H9 (cell line): ENCODE measurements around the gene ITM2B. TPM values are rescaled to one million over a fixed set of nuclear protein-coding genes. Genes with fewer than 3 reads are reported as not detected.
"Not testable (repeated sequence)": the region's sequence is repeated elsewhere in the genome, so short reads cannot be mapped to it uniquely, and the experiment has no call there.

Experiments used
- DNase-seq: peaks from one replicate; pipeline ENCODE4 v3.0.0-alpha.2; 2017
- H2AFZ ChIP-seq: one replicate; pipeline ENCODE4 v1.6.1; 2013; ENCODE audit warnings: mild to moderate bottlenecking, low read length, control low read depth, moderate library complexity
- H2AK5ac ChIP-seq: 2 replicates; pipeline ENCODE4 v1.6.1; 2013; ENCODE audit warnings: low read length, control low read depth, mixed read lengths; ENCODE audit not compliant: insufficient read length
- H2BK120ac ChIP-seq: one replicate; pipeline ENCODE4 v1.6.1; 2013; ENCODE audit warnings: low read depth, mild to moderate bottlenecking, low read length, control low read depth, inconsistent platforms; ENCODE audit not compliant: poor library complexity, severe bottlenecking
- H2BK12ac ChIP-seq: 2 replicates; pipeline ENCODE4 v1.6.1; 2013; ENCODE audit warnings: low read length, control low read depth, mixed read lengths, low read depth; ENCODE audit not compliant: insufficient read length
- H2BK15ac ChIP-seq: 2 replicates; pipeline ENCODE4 v1.6.1; 2013; ENCODE audit warnings: low read depth, low read length, control low read depth
- H2BK20ac ChIP-seq: one replicate; pipeline ENCODE4 v1.6.1; 2013; ENCODE audit warnings: low read depth, mild to moderate bottlenecking, low read length, control low read depth, inconsistent platforms; ENCODE audit not compliant: poor library complexity, severe bottlenecking
- H2BK5ac ChIP-seq: 2 replicates; pipeline ENCODE4 v1.6.1; 2013; ENCODE audit warnings: low read length, control low read depth, mixed read lengths; ENCODE audit not compliant: insufficient read length
- H3K14ac ChIP-seq: 2 replicates; pipeline ENCODE4 v1.6.1; 2013; ENCODE audit warnings: low read length, control low read depth; ENCODE audit not compliant: insufficient read depth
- H3K18ac ChIP-seq: 2 replicates; pipeline ENCODE4 v1.6.1; 2013; ENCODE audit warnings: low read depth, mild to moderate bottlenecking, mixed read lengths, low read length, control low read depth; ENCODE audit not compliant: insufficient read length
- H3K23ac ChIP-seq: 2 replicates; pipeline ENCODE4 v1.6.1; 2013; ENCODE audit warnings: low read length, control low read depth, mixed read lengths, low read depth; ENCODE audit not compliant: insufficient read length
- H3K23me2 ChIP-seq: 2 replicates; pipeline ENCODE4 v1.6.1; 2013; ENCODE audit warnings: low read depth, mild to moderate bottlenecking, mixed read lengths, low read length, control low read depth; ENCODE audit not compliant: insufficient read length, poor library complexity, severe bottlenecking
- H3K27ac ChIP-seq: 2 replicates; pipeline ENCODE4 v1.5.1; 2013; ENCODE audit warnings: low read length, control low read depth, mixed read lengths, low read depth; ENCODE audit not compliant: insufficient read length
- H3K27me3 ChIP-seq: 2 replicates; pipeline ENCODE4 v1.6.1; 2013; ENCODE audit warnings: low read length, control low read depth, inconsistent platforms; ENCODE audit not compliant: insufficient read depth
- H3K4ac ChIP-seq: 2 replicates; pipeline ENCODE4 v1.6.1; 2013; ENCODE audit warnings: low read depth, mild to moderate bottlenecking, control low read depth, inconsistent platforms, low read length, moderate library complexity
- H3K4me1 ChIP-seq: 2 replicates; pipeline ENCODE4 v1.6.1; 2013; ENCODE audit warnings: low read length, control low read depth, inconsistent platforms; ENCODE audit not compliant: insufficient read depth
- H3K4me2 ChIP-seq: 2 replicates; pipeline ENCODE4 v1.6.1; 2013; ENCODE audit warnings: low read length, control low read depth, mixed read lengths; ENCODE audit not compliant: insufficient read length, insufficient read depth
- H3K56ac ChIP-seq: 2 replicates; pipeline ENCODE4 v1.6.1; 2013; ENCODE audit warnings: low read depth, mild to moderate bottlenecking, mixed read lengths, low read length, control low read depth; ENCODE audit not compliant: insufficient read length
- H3K79me1 ChIP-seq: 2 replicates; pipeline ENCODE4 v1.6.1; 2013; ENCODE audit warnings: low read depth, mild to moderate bottlenecking, moderate library complexity, low read length, control low read depth, inconsistent platforms; ENCODE audit not compliant: insufficient read depth, poor library complexity, severe bottlenecking
- H3K79me2 ChIP-seq: 2 replicates; pipeline ENCODE4 v1.6.1; 2013; ENCODE audit warnings: low read length, control low read depth, inconsistent platforms; ENCODE audit not compliant: insufficient read depth
- H3K9ac ChIP-seq: 2 replicates; pipeline ENCODE4 v1.6.1; 2013; ENCODE audit warnings: low read length, control low read depth, mixed read lengths; ENCODE audit not compliant: insufficient read length; ENCODE audit errors: extremely low read depth
- H3K9me3 ChIP-seq: one replicate; pipeline ENCODE4 v1.6.1; 2013; ENCODE audit warnings: low read depth, low read length, inconsistent platforms; ENCODE audit not compliant: control insufficient read depth
- H3T11ph ChIP-seq: one replicate; pipeline ENCODE4 v1.6.1; 2013; ENCODE audit warnings: mild to moderate bottlenecking, low read length, control low read depth, inconsistent platforms
- H4K20me1 ChIP-seq: one replicate; pipeline ENCODE4 v1.6.1; 2013; ENCODE audit not compliant: control insufficient read depth, insufficient read length, insufficient read depth
- H4K5ac ChIP-seq: 2 replicates; pipeline ENCODE4 v1.6.1; 2013; ENCODE audit warnings: low read depth, mild to moderate bottlenecking, mixed read lengths, low read length, control low read depth; ENCODE audit not compliant: insufficient read length
- H4K8ac ChIP-seq: replicated peaks from 2 replicates; pipeline ENCODE4 v1.6.1; 2013; ENCODE audit warnings: low read length, control low read depth, mixed read lengths, low read depth; ENCODE audit not compliant: insufficient read length
- H4K91ac ChIP-seq: 2 replicates; pipeline ENCODE4 v1.6.1; 2013; ENCODE audit warnings: low read depth, mild to moderate bottlenecking, moderate library complexity, mixed read lengths, low read length, control low read depth; ENCODE audit not compliant: insufficient read length
- H3K27ac Mint-ChIP-seq, 3 experiments: 2 replicates in 2 of 3; 3 replicates in 1 of 3; pipeline ENCODE4 v1.8.0; 2020 to 2021; ENCODE audit warnings: mixed read lengths in 3 of 3, mild to moderate bottlenecking in 1 of 3, moderate library complexity in 1 of 3
- H3K27me3 Mint-ChIP-seq: 2 replicates; pipeline ENCODE4 v1.8.0; 2021; ENCODE audit warnings: low read depth, mild to moderate bottlenecking, moderate library complexity, mixed read lengths
- H3K36me3 Mint-ChIP-seq, 3 experiments: 2 replicates in 2 of 3; 3 replicates in 1 of 3; pipeline ENCODE4 v1.8.0; 2020 to 2021; ENCODE audit warnings: low read depth in 3 of 3, mixed read lengths in 3 of 3; ENCODE audit not compliant: insufficient read depth in 1 of 3
- H3K4me1 Mint-ChIP-seq, 2 experiments: 2 replicates each; pipeline ENCODE4 v1.8.0; 2020; ENCODE audit warnings: mixed read lengths in 2 of 2
- H3K4me3 Mint-ChIP-seq, 2 experiments: 2 replicates in 1 of 2; 3 replicates in 1 of 2; pipeline ENCODE4 v1.8.0; 2020 to 2021; ENCODE audit warnings: mild to moderate bottlenecking in 2 of 2, mixed read lengths in 2 of 2, moderate library complexity in 1 of 2
- H3K9me3 Mint-ChIP-seq, 2 experiments: 2 replicates in 1 of 2; 3 replicates in 1 of 2; pipeline ENCODE4 v1.8.0; 2020; ENCODE audit warnings: mild to moderate bottlenecking in 2 of 2, mixed read lengths in 2 of 2, moderate library complexity in 1 of 2
- WGBS: extraction: QIAGEN DNeasy Blood & Tissue Kit; methylation state at CpG from one replicate; pipeline ENCODE4 v1.1.7; 2013; ENCODE audit warnings: missing lambda C conversion rate, low lambda C conversion rate, mixed read lengths; ENCODE audit not compliant: insufficient read length; ENCODE audit errors: extremely low coverage; 5-methylcytosine and 5-hydroxymethylcytosine counted together
- total RNA-seq: library from RNA; stranded (reverse); gene quantifications from 2 replicates; pipeline ENCODE4 v1.2.1, GENCODE V29; 2021
- TF ChIP-seq, protein P1 (sequence below): fragments of 200-600 bp; sonication (generic); conservative IDR thresholded peaks from 3 replicates; pipeline ENCODE4 v1.8.0; 2021; ENCODE audit warnings: antibody characterized with exemption, mild to moderate bottlenecking

The ITM2B gene
- total RNA-seq, 1 experiment from 2014 or later: 175 TPM

- no CpG with 5 or more reads among the region's 3 CpGs for WGBS
Measured at GRCh38 chr13:48236528-48237353, 3.7 kb downstream of the ITM2B start.

GRCh38 chr13:48239369-48239768 is 6.4 kb downstream of the ITM2B start:
- H3K79me2 ChIP-seq, H3K27ac ChIP-seq, H2AFZ ChIP-seq, H3T11ph ChIP-seq, H3K4me2 ChIP-seq, H3K23ac ChIP-seq, H3K9ac ChIP-seq, H2BK20ac ChIP-seq, H3K14ac ChIP-seq, DNase-seq, H3K56ac ChIP-seq, H3K27ac Mint-ChIP-seq, H3K9me3 ChIP-seq, H2BK120ac ChIP-seq, H2BK5ac ChIP-seq, H3K23me2 ChIP-seq, H2AK5ac ChIP-seq, H3K27me3 ChIP-seq, H3K9me3 Mint-ChIP-seq, H3K4ac ChIP-seq, H4K91ac ChIP-seq, H3K27me3 Mint-ChIP-seq, H4K5ac ChIP-seq, H2BK12ac ChIP-seq, H4K20me1 ChIP-seq, H3K36me3 Mint-ChIP-seq, H3K4me1 ChIP-seq, H3K18ac ChIP-seq, H3K79me1 ChIP-seq, H2BK15ac ChIP-seq, H4K8ac ChIP-seq, H3K4me3 Mint-ChIP-seq: not testable (repeated sequence)
- WGBS: no CpG with 5 or more reads among the region's 6 CpGs
- H3K4me1 Mint-ChIP-seq: peaks cover 34 to 35% of the 10 kb centered on the region in 2 experiments

More at GRCh38 chr13:48236528-48237353, 3.7 kb downstream of the ITM2B start:
- peak overlapping the region in 1 of 2 experiments; percentile 9; a peak in 1 of 5 replicates for H3K4me3 Mint-ChIP-seq
- peaks cover 4% of the 10 kb centered on the region; the same call in 1 of the 2 replicates for H3K4me1 ChIP-seq
- H3K23me2 ChIP-seq: peaks cover 3% of the 10 kb centered on the region
- H3K9ac ChIP-seq: no peak overlapping the region
- H3K9me3 ChIP-seq: no peaks in the 10 kb centered on the region
- peaks cover 10% of the 10 kb centered on the region; the same call in 1 of the 2 replicates for H3K79me2 ChIP-seq
- no peak overlapping the region for H3K56ac ChIP-seq
- no peaks in the 10 kb centered on the region for H4K20me1 ChIP-seq
- no peak overlapping the region for H3K4ac ChIP-seq
- H3K23ac ChIP-seq: no peak overlapping the region
- H3K4me1 Mint-ChIP-seq: peaks cover 41 to 48% of the 10 kb centered on the region in 2 experiments
- peaks cover 3 to 4% (median 3%) of the 10 kb centered on the region in 3 experiments; a peak in 5 of 7 replicates for H3K36me3 Mint-ChIP-seq
- H3K27ac Mint-ChIP-seq: peak overlapping the region; percentile 14 to 94 (median 73); a peak in 6 of 7 replicates
- no peak overlapping the region for H2BK15ac ChIP-seq
- H3K27ac ChIP-seq: no peak overlapping the region
- no peak overlapping the region for H3T11ph ChIP-seq
- no peak overlapping the region for H4K5ac ChIP-seq
- H3K79me1 ChIP-seq: no peaks in the 10 kb centered on the region
- TF ChIP-seq, protein P1, sequence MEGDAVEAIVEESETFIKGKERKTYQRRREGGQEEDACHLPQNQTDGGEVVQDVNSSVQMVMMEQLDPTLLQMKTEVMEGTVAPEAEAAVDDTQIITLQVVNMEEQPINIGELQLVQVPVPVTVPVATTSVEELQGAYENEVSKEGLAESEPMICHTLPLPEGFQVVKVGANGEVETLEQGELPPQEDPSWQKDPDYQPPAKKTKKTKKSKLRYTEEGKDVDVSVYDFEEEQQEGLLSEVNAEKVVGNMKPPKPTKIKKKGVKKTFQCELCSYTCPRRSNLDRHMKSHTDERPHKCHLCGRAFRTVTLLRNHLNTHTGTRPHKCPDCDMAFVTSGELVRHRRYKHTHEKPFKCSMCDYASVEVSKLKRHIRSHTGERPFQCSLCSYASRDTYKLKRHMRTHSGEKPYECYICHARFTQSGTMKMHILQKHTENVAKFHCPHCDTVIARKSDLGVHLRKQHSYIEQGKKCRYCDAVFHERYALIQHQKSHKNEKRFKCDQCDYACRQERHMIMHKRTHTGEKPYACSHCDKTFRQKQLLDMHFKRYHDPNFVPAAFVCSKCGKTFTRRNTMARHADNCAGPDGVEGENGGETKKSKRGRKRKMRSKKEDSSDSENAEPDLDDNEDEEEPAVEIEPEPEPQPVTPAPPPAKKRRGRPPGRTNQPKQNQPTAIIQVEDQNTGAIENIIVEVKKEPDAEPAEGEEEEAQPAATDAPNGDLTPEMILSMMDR: no peak
- H3K4me2 ChIP-seq: peak overlapping the region; percentile 44
- no peak overlapping the region for H4K8ac ChIP-seq
- no peaks in the 10 kb centered on the region for H3K27me3 Mint-ChIP-seq
- no peak overlapping the region for H2AFZ ChIP-seq
- H3K14ac ChIP-seq: no peak overlapping the region
- no peaks in the 10 kb centered on the region; a peak in 1 of 5 replicates for H3K9me3 Mint-ChIP-seq
- H2AK5ac ChIP-seq: no peak overlapping the region
- no peaks in the 10 kb centered on the region; the same call in 1 of the 2 replicates for H3K27me3 ChIP-seq
- H2BK20ac ChIP-seq: no peak overlapping the region
- no peak for DNase-seq
- H2BK12ac ChIP-seq: no peak overlapping the region
- no peak overlapping the region for H3K18ac ChIP-seq
- no peak overlapping the region for H2BK120ac ChIP-seq
- no peak overlapping the region for H4K91ac ChIP-seq
- no peak overlapping the region for H2BK5ac ChIP-seq
